ENCODE results near the gene GSTM5. TPM values are rescaled to one million over a fixed set of nuclear protein-coding genes. Genes with fewer than 3 reads are reported as not detected.
"Not testable (repeated sequence)": the region's sequence is repeated elsewhere in the genome, so short reads cannot be mapped to it uniquely, and the experiment has no call there.

Gene GSTM5
- under 1 TPM in 2 of 5 experiments, not detected in 3; 0.42 to 0.81 TPM for total RNA-seq
- not detected for polyA plus RNA-seq
- not detected for total RNA-seq

GRCh38 chr1:109711593-109712320 is at the start of gene GSTM5:
Gene GSTM5, plus strand, starts transcription at chr1:109712251. Its CDS starts 62 bp downstream, at chr1:109712313.
- CTCF ChIA-PET: interaction anchor here (0.6 kb wide), 2 partner anchors 55 to 409 kb away, joined by 3 to 8 read pairs; no protein-coding TSS in a partner anchor
- DNase-seq: peak in 2 of 9 donors; percentile 13 to 26
- peaks cover 7 to 32% (median 13%) of the 10 kb centered on the region in 5 donors for H3K36me3 Mint-ChIP-seq
- ATAC-seq: peak; percentile 36
- H3K9me3 Mint-ChIP-seq: peaks cover 4 to 25% (median 11%) of the 10 kb centered on the region in 11 donors
- H3K9me3 ChIP-seq (ENCODE audit: control insufficient read depth in 2 of 3, low read length in 3 of 3); H3K27me3 ChIP-seq (ENCODE audit: control insufficient read depth in 2 of 2, insufficient read depth in 2 of 2, low read length in 2 of 2); POLR2A ChIA-PET; H3K36me3 ChIP-seq (ENCODE audit: control insufficient read depth in 2 of 3, insufficient read depth in 3 of 3, low read length in 3 of 3); H3K4me1 ChIP-seq (ENCODE audit: control insufficient read depth in 2 of 2, insufficient read depth in 2 of 2, low read length in 2 of 2); H3K4me1 Mint-ChIP-seq; H3K4me3 ChIP-seq (ENCODE audit: low read length); intact Hi-C loops (cut with micrococcal nuclease); H3K27ac ChIP-seq (ENCODE audit: low read depth, low read length): not testable (repeated sequence)
- H3K27ac Mint-ChIP-seq: peak within 1 kb of the TSS in 4 of 9 donors; percentile 46 to 92 (median 76)
- H3K4me3 Mint-ChIP-seq: peak within 1 kb of the TSS in 6 of 10 donors; percentile 41 to 81 (median 62)
- peaks cover 18 to 21% (median 18%) of the 10 kb centered on the region in 5 donors for H3K27me3 Mint-ChIP-seq

- H3K36me3 Mint-ChIP-seq: peaks cover 0 to 5% (median 0%) of the 10 kb centered on the region in 5 donors
- Histone ChIP-seq H3K4me1 (ENCODE audit: control insufficient read depth in 2 of 2, insufficient read depth in 2 of 2, low read length in 2 of 2) (peaks cover 0 to 11% of the 10 kb centered on the region in 2 donors), H3K36me3 (ENCODE audit: control insufficient read depth in 2 of 3, insufficient read depth in 3 of 3, low read length in 3 of 3) (no peaks in the 10 kb centered on the region), H3K27ac (ENCODE audit: low read depth, low read length) (no peak overlapping the region), H3K9me3 (ENCODE audit: control insufficient read depth in 2 of 3, low read length in 3 of 3) (no peaks in the 10 kb centered on the region), H3K4me3 (ENCODE audit: low read length) (no peak overlapping the region), H3K27me3 (ENCODE audit: control insufficient read depth in 2 of 2, insufficient read depth in 2 of 2, low read length in 2 of 2) (no peaks in the 10 kb centered on the region)
- ChIA-PET POLR2A (interaction anchor here (0.7 kb wide), 1 partner anchor 9 kb away, joined by 4 read pairs; the partner anchor contains the start of gene GSTM4), CTCF (no interaction called here)
- intact Hi-C loops (cut with micrococcal nuclease): loop anchor here in 1 of 2 donors (5.0 kb wide), 1 partner anchor 43 kb away; no protein-coding TSS in a partner anchor
- no peaks in the 10 kb centered on the region for H3K9me3 Mint-ChIP-seq
- peak overlapping the region in 1 of 9 donors; percentile 17 for H3K27ac Mint-ChIP-seq
- no peak overlapping the region for H3K4me3 Mint-ChIP-seq
- peaks cover 14 to 19% (median 15%) of the 10 kb centered on the region in 7 donors for H3K4me1 Mint-ChIP-seq
- no peak for ATAC-seq
- H3K27me3 Mint-ChIP-seq: no peaks in the 10 kb centered on the region
- no peak for DNase-seq
These were observed 47.4 kb upstream of the GSTM5 start for GRCh38 chr1:109664671-109665070.

GRCh38 chr1:109667452-109668122 is 44.5 kb upstream of the GSTM5 start, which contains the start of gene GSTM2:
Gene GSTM2, plus strand, starts transcription at chr1:109668057. Its CDS starts 59 bp downstream, at chr1:109668116.
- CTCF ChIA-PET: interaction anchor here (0.7 to 1.4 kb wide), 2 partner anchors 27 to 317 kb away, joined by 4 to 8 read pairs; partner anchors contain the start of gene AHCYL1
- Mint-ChIP-seq H3K4me3 (peak within 1 kb of the TSS; percentile 75 to 92 (median 84)), H3K27ac (peak within 1 kb of the TSS; percentile 38 to 90 (median 77)), H3K36me3 (peaks cover 6 to 19% (median 6%) of the 10 kb centered on the region in 5 donors), H3K27me3 (no peaks in the 10 kb centered on the region), H3K9me3 (no peaks in the 10 kb centered on the region), H3K4me1 (peaks cover 17 to 30% (median 24%) of the 10 kb centered on the region in 7 donors)
- Histone ChIP-seq H3K9me3 (ENCODE audit: control insufficient read depth in 2 of 3, low read length in 3 of 3) (no peaks in the 10 kb centered on the region), H3K36me3 (ENCODE audit: control insufficient read depth in 2 of 3, insufficient read depth in 3 of 3, low read length in 3 of 3) (no peaks in the 10 kb centered on the region), H3K27me3 (ENCODE audit: control insufficient read depth in 2 of 2, insufficient read depth in 2 of 2, low read length in 2 of 2) (no peaks in the 10 kb centered on the region), H3K27ac (ENCODE audit: low read depth, low read length) (peak within 1 kb of the TSS; percentile 49), H3K4me3 (ENCODE audit: low read length) (peak within 1 kb of the TSS; percentile 52), H3K4me1 (ENCODE audit: control insufficient read depth in 2 of 2, insufficient read depth in 2 of 2, low read length in 2 of 2) (peaks cover 0 to 11% of the 10 kb centered on the region in 2 donors)
- POLR2A ChIA-PET: interaction anchor here (0.6 to 0.7 kb wide), 2 partner anchors 12 to 135 kb away, joined by 3 to 5 read pairs; no protein-coding TSS in a partner anchor
- intact Hi-C loops (cut with micrococcal nuclease): loop anchor here (1.0 to 5.0 kb wide), 9 partner anchors 11 to 671 kb away; partner anchors contain the start of genes AHCYL1 (in 1 of the 2), AMPD2 (in 1 of the 2), GNAI3 (in 1 of the 2) and GNAT2 (in 1 of the 2)
- peak; percentile 49 to 87 (median 82) for DNase-seq
- ATAC-seq: peak; percentile 100

- ATAC-seq (no peak), DNase-seq (no peak)
- Mint-ChIP-seq H3K27ac (peak overlapping the region in 7 of 9 donors; percentile 60 to 90 (median 77)), H3K9me3 (no peaks in the 10 kb centered on the region), H3K4me1 (peaks cover 17 to 30% (median 24%) of the 10 kb centered on the region in 7 donors), H3K36me3 (peaks cover 6 to 23% (median 10%) of the 10 kb centered on the region in 5 donors), H3K27me3 (no peaks in the 10 kb centered on the region), H3K4me3 (peak overlapping the region; percentile 75 to 92 (median 84))
- Histone ChIP-seq H3K27ac (ENCODE audit: low read depth, low read length) (peak overlapping the region; percentile 49), H3K27me3 (ENCODE audit: control insufficient read depth in 2 of 2, insufficient read depth in 2 of 2, low read length in 2 of 2) (no peaks in the 10 kb centered on the region), H3K36me3 (ENCODE audit: control insufficient read depth in 2 of 3, insufficient read depth in 3 of 3, low read length in 3 of 3) (no peaks in the 10 kb centered on the region), H3K4me1 (ENCODE audit: control insufficient read depth in 2 of 2, insufficient read depth in 2 of 2, low read length in 2 of 2) (peaks cover 0 to 11% of the 10 kb centered on the region in 2 donors), H3K4me3 (ENCODE audit: low read length) (peak overlapping the region; percentile 52), H3K9me3 (ENCODE audit: control insufficient read depth in 2 of 3, low read length in 3 of 3) (no peaks in the 10 kb centered on the region)
- POLR2A ChIA-PET: no interaction called here
- intact Hi-C loops (cut with micrococcal nuclease): loop anchor here (1.0 to 5.0 kb wide), 6 partner anchors 12 to 671 kb away; partner anchors contain the start of genes GSTM1 (in 1 of the 2), GSTM4 (in 1 of the 2) and RBM15 (in 1 of the 2)
- CTCF ChIA-PET: interaction anchor here (0.7 to 1.4 kb wide), 2 partner anchors 27 to 316 kb away, joined by 4 to 8 read pairs; partner anchors contain the start of gene AHCYL1
These were observed 43.8 kb upstream of the GSTM5 start for GRCh38 chr1:109668123-109668775.

- intact Hi-C loops (cut with micrococcal nuclease): loop anchor here (2.0 to 5.0 kb wide), 3 partner anchors 17 to 669 kb away; partner anchors contain the start of genes GSTM1 (in 1 of the 2) and RBM15 (in 1 of the 2)
- peaks cover 16 to 30% (median 24%) of the 10 kb centered on the region in 7 donors for H3K4me1 Mint-ChIP-seq
- no peaks in the 10 kb centered on the region for H3K9me3 Mint-ChIP-seq
- no peaks in the 10 kb centered on the region for H3K9me3 ChIP-seq (ENCODE audit: control insufficient read depth in 2 of 3, low read length in 3 of 3)
- no peak for DNase-seq
- no peaks in the 10 kb centered on the region for H3K36me3 ChIP-seq (ENCODE audit: control insufficient read depth in 2 of 3, insufficient read depth in 3 of 3, low read length in 3 of 3)
- peaks cover 6 to 23% (median 10%) of the 10 kb centered on the region in 5 donors for H3K36me3 Mint-ChIP-seq
- ChIA-PET POLR2A (no interaction called here), CTCF (interaction anchor here (0.7 to 1.0 kb wide), 2 partner anchors 14 to 25 kb away, joined by 3 to 4 read pairs; partner anchors contain the start of gene GSTM4)
- H3K4me3 ChIP-seq (ENCODE audit: low read length): peak overlapping the region; percentile 9
- H3K27ac ChIP-seq (ENCODE audit: low read depth, low read length): no peak overlapping the region
- H3K27me3 ChIP-seq (ENCODE audit: control insufficient read depth in 2 of 2, insufficient read depth in 2 of 2, low read length in 2 of 2): no peaks in the 10 kb centered on the region
- peaks cover 0 to 11% of the 10 kb centered on the region in 2 donors for H3K4me1 ChIP-seq (ENCODE audit: control insufficient read depth in 2 of 2, insufficient read depth in 2 of 2, low read length in 2 of 2)
- H3K4me3 Mint-ChIP-seq: peak overlapping the region; percentile 73 to 92 (median 82)
- H3K27ac Mint-ChIP-seq: peak overlapping the region; percentile 34 to 90 (median 77)
- no peaks in the 10 kb centered on the region for H3K27me3 Mint-ChIP-seq
- no peak for ATAC-seq
These were observed 42.7 kb upstream of the GSTM5 start for GRCh38 chr1:109669246-109669948.
